B cell (primary cell): ENCODE data around the gene HCN2. TPM values are rescaled to one million over a fixed set of nuclear protein-coding genes. Genes with fewer than 3 reads are reported as not detected.

Experiments used
- ATAC-seq: fragments of 200-7000 bp; cut with Tn5 transposase; one replicate; pipeline ENCODE4 v1.10.0; 2021; ENCODE audit warnings: low read depth, mild to moderate bottlenecking, moderate number of reproducible peaks, moderate library complexity
- CTCF ChIA-PET: fragments of 350-600 bp; sonication (Branson Sonifier 250); formaldehyde crosslinking; loops from one replicate; lab custom pipeline; 2021; ENCODE audit warnings: antibody characterized with exemption, inconsistent platforms; lab: Charles Lee
- POLR2A ChIA-PET: fragments of 350-600 bp; sonication (Branson Sonifier 250); formaldehyde crosslinking; loops from one replicate; lab custom pipeline; 2021; ENCODE audit warnings: antibody characterized with exemption; lab: Charles Lee
- DNase-seq: peaks from one replicate; pipeline ENCODE4 v3.0.0; 2013
- H2AFZ ChIP-seq: 2 replicates; pipeline ENCODE4 v1.6.1; 2012; ENCODE audit warnings: mild to moderate bottlenecking, low read depth, low read length; ENCODE audit not compliant: insufficient read depth, poor library complexity, severe bottlenecking
- H3K27ac ChIP-seq, 2 donors: 1 replicate in 1 of 2; 2 replicates in 1 of 2; pipeline ENCODE4 v1.5.1; 2012 to 2013; ENCODE audit warnings: low read length in 2 of 2, mild to moderate bottlenecking in 2 of 2, moderate library complexity in 1 of 2
- H3K27me3 ChIP-seq, 4 experiments: fragments of 200-600 bp in 1 of 4; sonication (generic) in 1 of 4; replicated peaks in 1 of 4; 1 replicate in 2 of 4; 2 replicates in 2 of 4; pipeline versions ENCODE4 v1.6.1 to v1.7.0; 2013 to 2016; ENCODE audit warnings: low read length in 3 of 4, mild to moderate bottlenecking in 2 of 4, mixed read lengths in 1 of 4, moderate library complexity in 1 of 4; ENCODE audit not compliant: insufficient read depth in 4 of 4, control insufficient read depth in 3 of 4; ENCODE audit errors: control extremely low read depth in 1 of 4
- H3K36me3 ChIP-seq, 2 experiments: replicated peaks in 1 of 2; 1 replicate in 1 of 2; 2 replicates in 1 of 2; pipeline versions ENCODE4 v1.6.1 to v1.7.1; 2013; ENCODE audit warnings: low read length in 1 of 2; ENCODE audit not compliant: insufficient read depth in 2 of 2, control insufficient read depth in 1 of 2; ENCODE audit errors: control extremely low read depth in 1 of 2, extremely low read depth in 1 of 2
- H3K4me1 ChIP-seq, 2 donors: fragments of 200-600 bp in 1 of 2; sonication (generic) in 1 of 2; 1 replicate in 1 of 2; 2 replicates in 1 of 2; pipeline versions ENCODE4 v1.5.1 to v1.6.1; 2013 to 2017; ENCODE audit warnings: low read length in 2 of 2; ENCODE audit not compliant: control insufficient read depth in 2 of 2, insufficient read depth in 2 of 2
- H3K4me2 ChIP-seq: replicated peaks from 2 replicates; pipeline ENCODE3; 2012; ENCODE audit warnings: mild to moderate bottlenecking, low read depth, low read length; ENCODE audit not compliant: poor library complexity, severe bottlenecking
- H3K4me3 ChIP-seq, 5 experiments: fragments of 200-600 bp in 1 of 5; sonication (generic) in 1 of 5; 1 replicate in 3 of 5; 2 replicates in 2 of 5; pipeline versions ENCODE4 v1.5.1 to v1.7.0; 2011 to 2016; ENCODE audit warnings: low read length in 4 of 5, mild to moderate bottlenecking in 4 of 5, low read depth in 2 of 5, control low read depth in 1 of 5, moderate library complexity in 1 of 5; ENCODE audit not compliant: insufficient read depth in 1 of 5; ENCODE audit errors: control extremely low read depth in 1 of 5, extremely low read depth in 1 of 5
- H3K79me2 ChIP-seq: fragments of 200-600 bp; sonication (generic); one replicate; pipeline ENCODE4 v1.6.0; 2016; ENCODE audit warnings: low read length; ENCODE audit not compliant: control insufficient read depth, insufficient read depth
- H3K9ac ChIP-seq: fragments of 200-600 bp; sonication (generic); 2 replicates; pipeline ENCODE4 v1.6.1; 2017; ENCODE audit warnings: mild to moderate bottlenecking, low read length, moderate library complexity
- H3K9me3 ChIP-seq, 3 donors: one replicate each; pipeline versions ENCODE4 v1.6.1 to v1.7.1; 2013; ENCODE audit warnings: low read length in 2 of 3; ENCODE audit not compliant: control insufficient read depth in 2 of 3, insufficient read depth in 1 of 3; ENCODE audit errors: control extremely low read depth in 1 of 3
- H4K20me1 ChIP-seq: 2 replicates; pipeline ENCODE4 v1.6.0; 2012; ENCODE audit warnings: mild to moderate bottlenecking, low read length; ENCODE audit not compliant: insufficient read depth, control insufficient read depth, poor library complexity, severe bottlenecking
- H3K27ac Mint-ChIP-seq: one replicate; pipeline ENCODE4 v1.8.0; 2021; ENCODE audit warnings: mixed read lengths
- H3K27me3 Mint-ChIP-seq: one replicate; pipeline ENCODE4 v1.8.0; 2021; ENCODE audit warnings: mixed read lengths
- H3K4me1 Mint-ChIP-seq: one replicate; pipeline ENCODE4 v1.8.0; 2021; ENCODE audit warnings: mixed read lengths
- H3K4me3 Mint-ChIP-seq: one replicate; pipeline ENCODE4 v1.8.0; 2021; ENCODE audit warnings: mixed read lengths
- H3K9me3 Mint-ChIP-seq: one replicate; pipeline ENCODE4 v1.8.0; 2022; ENCODE audit warnings: mixed read lengths; ENCODE audit not compliant: insufficient read depth
- EZH2 ChIP-seq: IDR thresholded peaks from 2 replicates; pipeline ENCODE4 v1.6.1; 2012; ENCODE audit warnings: borderline replicate concordance, low read depth, mild to moderate bottlenecking, moderate library complexity, low read length; ENCODE audit not compliant: insufficient read depth, poor library complexity, severe bottlenecking
- WGBS: methylation state at CpG from one replicate; pipeline ENCODE4 v1.1.5; 2013; ENCODE audit warnings: missing lambda C conversion rate; ENCODE audit not compliant: insufficient coverage; 5-methylcytosine and 5-hydroxymethylcytosine counted together
- intact Hi-C: fragments of 100-400 bp; cut with micrococcal nuclease; formaldehyde crosslinking; loops from one replicate; pipeline ENCODE4 v1.10.0; 2022
- polyA plus RNA-seq: library from polyadenylated mRNA; depleted of rRNA; stranded (reverse); fragments of >200 nt; gene quantifications from 2 replicates; pipeline ENCODE4 v1.2.3, GENCODE V29; 2012
- total RNA-seq, 2 donors: library from RNA; stranded (reverse); fragments of 120-200 nt in 1 of 2; gene quantifications; 1 replicate in 1 of 2; 2 replicates in 1 of 2; pipeline versions ENCODE4 v1.2.3 to v1.2.4, GENCODE V29; 2013 to 2022
- TF ChIP-seq, protein P1 (sequence below): fragments of 200-600 bp; IDR thresholded peaks from one replicate; pipeline ENCODE4 v1.8.0; 2022; ENCODE audit warnings: antibody characterized with exemption, mild to moderate bottlenecking

HCN2 gene
- total and polyA plus RNA-seq, 2 donors (not counting 1 experiment from before 2014, with no cell fraction given): 0.27 to 0.57 TPM

DNA sequence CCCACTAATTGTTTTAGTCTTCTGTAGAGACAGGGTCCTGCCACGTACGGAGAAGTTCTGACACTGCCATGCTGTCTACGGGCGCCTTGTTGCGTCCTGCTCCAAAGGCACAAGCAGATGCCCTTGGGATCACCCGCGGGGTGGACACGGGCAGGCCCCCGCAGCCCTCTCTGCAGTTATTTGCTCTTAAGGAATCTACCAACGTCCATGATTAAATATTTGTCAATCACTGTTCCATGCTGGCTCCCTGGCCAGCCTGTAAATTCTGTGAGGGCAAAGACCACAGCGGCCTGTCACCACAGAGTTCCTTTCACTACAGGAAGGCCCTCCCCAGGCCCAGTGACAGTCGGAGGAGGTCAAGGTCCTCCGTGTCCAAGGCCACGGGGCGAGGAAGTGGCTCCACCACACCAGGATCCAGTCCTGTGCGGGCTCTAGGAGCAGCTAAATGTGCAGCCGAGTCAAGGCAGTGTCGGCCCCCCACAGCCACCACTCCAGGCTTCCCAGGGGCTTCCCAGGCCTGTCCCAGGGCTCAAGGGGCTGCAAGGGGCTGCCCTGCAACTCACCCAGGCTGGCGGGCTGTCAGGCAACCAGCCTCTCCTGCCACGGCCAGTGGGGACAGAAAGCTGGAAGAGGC is 71.2 kb downstream of the HCN2 start:
- intact Hi-C loops: loop anchor here (2.0 to 10.0 kb wide), 2 partner anchors 14 to 264 kb away; partner anchors contain the start of gene ARID3A
- peak overlapping the region; percentile 79 for H3K9ac ChIP-seq

More for the DNA sequence above, 71.2 kb downstream of the HCN2 start:
- Histone ChIP-seq H3K4me1 (peaks cover 33 to 69% of the 10 kb centered on the region in 2 donors), H3K27ac (peak overlapping the region; percentile 87 to 97), H3K27me3 (no peaks in the 10 kb centered on the region), H3K4me2 (peak overlapping the region; percentile 96), H3K9me3 (peaks cover 0 to 4% (median 0%) of the 10 kb centered on the region in 3 donors), H3K36me3 (peaks cover 0 to 27% of the 10 kb centered on the region in 2 experiments), H2AFZ (no peak overlapping the region), H4K20me1 (peaks cover 68% of the 10 kb centered on the region), H3K79me2 (peaks cover 77% of the 10 kb centered on the region), H3K4me3 (peak overlapping the region; percentile 65 to 94 (median 82))
- CTCF ChIA-PET: interaction anchor here (0.7 to 1.6 kb wide), 4 partner anchors 13 to 154 kb away, joined by 3 to 6 read pairs (median 4); no protein-coding TSS in a partner anchor
- TF ChIP-seq, protein P1, sequence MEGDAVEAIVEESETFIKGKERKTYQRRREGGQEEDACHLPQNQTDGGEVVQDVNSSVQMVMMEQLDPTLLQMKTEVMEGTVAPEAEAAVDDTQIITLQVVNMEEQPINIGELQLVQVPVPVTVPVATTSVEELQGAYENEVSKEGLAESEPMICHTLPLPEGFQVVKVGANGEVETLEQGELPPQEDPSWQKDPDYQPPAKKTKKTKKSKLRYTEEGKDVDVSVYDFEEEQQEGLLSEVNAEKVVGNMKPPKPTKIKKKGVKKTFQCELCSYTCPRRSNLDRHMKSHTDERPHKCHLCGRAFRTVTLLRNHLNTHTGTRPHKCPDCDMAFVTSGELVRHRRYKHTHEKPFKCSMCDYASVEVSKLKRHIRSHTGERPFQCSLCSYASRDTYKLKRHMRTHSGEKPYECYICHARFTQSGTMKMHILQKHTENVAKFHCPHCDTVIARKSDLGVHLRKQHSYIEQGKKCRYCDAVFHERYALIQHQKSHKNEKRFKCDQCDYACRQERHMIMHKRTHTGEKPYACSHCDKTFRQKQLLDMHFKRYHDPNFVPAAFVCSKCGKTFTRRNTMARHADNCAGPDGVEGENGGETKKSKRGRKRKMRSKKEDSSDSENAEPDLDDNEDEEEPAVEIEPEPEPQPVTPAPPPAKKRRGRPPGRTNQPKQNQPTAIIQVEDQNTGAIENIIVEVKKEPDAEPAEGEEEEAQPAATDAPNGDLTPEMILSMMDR: no peak
- TF ChIP-seq EZH2: no peak
- POLR2A ChIA-PET: interaction anchor here (0.5 to 2.3 kb wide), 2 partner anchors 12 to 371 kb away, joined by 4 to 6 read pairs; no protein-coding TSS in a partner anchor
- Mint-ChIP-seq H3K27me3 (no peaks in the 10 kb centered on the region), H3K9me3 (no peaks in the 10 kb centered on the region), H3K4me1 (peaks cover 60% of the 10 kb centered on the region), H3K27ac (peak overlapping the region; percentile 98), H3K4me3 (peak overlapping the region; percentile 96)
- ATAC-seq (no peak), DNase-seq (no peak)
- WGBS: 30% methylated on average over 20 of the region's 20 CpGs
